RWPE1 (cell line): ENCODE data around the gene AKAP13.
"Not testable (repeated sequence)": the region's sequence is repeated elsewhere in the genome, so short reads cannot be mapped to it uniquely, and the experiment has no call there.

Experiments used
- CTCF ChIA-PET: fragments of 350-600 bp; sonication (Branson Sonifier 250); formaldehyde crosslinking; extraction: SDS; loops from one replicate; lab custom pipeline; 2021; lab: Yijun Ruan, JAX
- POLR2A ChIA-PET: fragments of 400-600 bp; formaldehyde crosslinking; extraction: SDS; loops from one replicate; lab custom pipeline; 2020; ENCODE audit warnings: antibody characterized with exemption; ENCODE audit not compliant: low non-redundant PET; lab: Yijun Ruan, JAX
- DNase-seq: peaks from one replicate; pipeline ENCODE4 v3.0.0; 2012; ENCODE audit warnings: low spot score
- H3K27ac ChIP-seq: fragments of 450-650 bp; 2 replicates; pipeline ENCODE4 v1.5.1; 2017
- CTCF ChIP-seq: fragments of 450-650 bp; conservative IDR thresholded peaks from 2 replicates; pipeline ENCODE4 v1.5.1; 2017; ENCODE audit warnings: low read depth, mild to moderate bottlenecking

AKAP13 gene

GRCh38 chr15:85346462-85347084, 33.8 kb upstream of the AKAP13 start:
- POLR2A ChIA-PET, H3K27ac ChIP-seq, DNase-seq: not testable (repeated sequence)
- CTCF ChIA-PET = interaction anchor here (0.6 kb wide), 3 partner anchors 15 to 241 kb away, joined by 3 to 4 read pairs (median 3); no protein-coding TSS in a partner anchor

GRCh38 chr15:85347264-85348047, 32.9 kb upstream of the AKAP13 start:
- DNase-seq, H3K27ac ChIP-seq, CTCF ChIA-PET, POLR2A ChIA-PET: not testable (repeated sequence)

- DNase-seq, H3K27ac ChIP-seq, POLR2A ChIA-PET, CTCF ChIA-PET: not testable (repeated sequence)
Observed at GRCh38 chr15:85348048-85348766, 32.2 kb upstream of the AKAP13 start.

GRCh38 chr15:85349062-85349461, 31.3 kb upstream of the AKAP13 start:
- DNase-seq, H3K27ac ChIP-seq, CTCF ChIA-PET, POLR2A ChIA-PET: not testable (repeated sequence)

- ChIA-PET CTCF (no interaction called here), POLR2A (no interaction called here)
- no peak for DNase-seq
- no peak for TF ChIP-seq CTCF
- H3K27ac ChIP-seq = no peak overlapping the region
Observed at GRCh38 chr15:85350395-85350794, 30.0 kb upstream of the AKAP13 start.

GRCh38 chr15:85351501-85351900, 28.9 kb upstream of the AKAP13 start:
- CTCF ChIA-PET, H3K27ac ChIP-seq, DNase-seq, POLR2A ChIA-PET: not testable (repeated sequence)

GRCh38 chr15:85351965-85352364, 28.4 kb upstream of the AKAP13 start:
- no peak overlapping the region for H3K27ac ChIP-seq
- CTCF ChIA-PET = no interaction called here
- DNase-seq = peak; percentile 47
- POLR2A ChIA-PET = no interaction called here
- no peak for TF ChIP-seq CTCF

- POLR2A ChIA-PET = no interaction called here
Observed at GRCh38 chr15:85353516-85353915, 26.9 kb upstream of the AKAP13 start.

More at GRCh38 chr15:85353516-85353915, 26.9 kb upstream of the AKAP13 start:
- CTCF ChIA-PET = no interaction called here
- no peak for TF ChIP-seq CTCF
- no peak for DNase-seq
- no peak overlapping the region for H3K27ac ChIP-seq
